ENCODE results near the gene PSMB11. TPM values are rescaled to one million over a fixed set of nuclear protein-coding genes. Genes with fewer than 3 reads are reported as not detected.

Gene PSMB11
- total RNA-seq, 1 donor from 2014 or later, result 0.09 TPM

DNA sequence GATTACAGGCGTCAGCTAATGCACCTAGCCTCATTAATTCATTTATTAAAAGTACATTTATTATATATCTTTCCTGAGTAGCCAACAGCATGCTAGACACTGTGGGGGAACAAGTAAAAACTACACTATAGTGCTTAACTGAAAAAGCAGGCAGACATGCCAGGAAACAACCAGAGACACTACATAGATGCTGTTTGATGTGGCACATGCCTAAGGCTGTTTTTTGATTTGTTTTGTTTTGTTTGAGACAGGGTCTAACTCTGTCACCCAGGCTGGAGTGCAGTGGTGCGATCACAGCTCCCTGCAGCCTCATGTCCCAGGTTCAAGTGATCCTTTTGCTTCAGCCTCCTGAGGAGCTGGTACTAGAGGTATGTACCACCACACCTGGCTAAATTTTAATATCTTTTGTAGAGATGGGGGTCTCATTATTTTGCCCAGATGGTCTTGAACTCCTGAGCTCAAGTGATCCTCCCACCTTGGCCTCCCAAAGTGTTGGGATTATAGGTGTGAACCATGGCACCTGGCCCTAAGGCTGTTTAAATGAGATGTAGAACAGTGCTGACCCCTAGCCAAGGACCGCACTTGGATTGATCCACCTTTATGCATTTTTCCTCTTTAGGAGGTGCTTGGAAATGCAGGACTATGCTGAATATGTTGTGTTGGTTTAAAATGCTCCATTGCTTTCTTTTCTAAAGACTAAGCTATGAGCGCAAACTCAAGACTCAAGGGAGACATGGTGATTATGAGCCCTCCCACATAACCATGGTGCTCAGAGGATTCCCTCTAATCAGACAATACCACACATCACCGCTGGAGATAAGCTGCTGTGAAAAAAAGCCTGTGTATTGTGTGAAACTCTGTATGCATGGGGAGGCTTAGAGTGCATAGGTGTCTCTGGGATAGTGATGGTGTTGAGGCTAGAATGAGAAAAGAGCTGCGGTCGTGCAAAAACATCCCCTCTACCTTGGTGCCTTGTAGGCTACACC lies 21.6 kb upstream of the PSMB11 start:
- Mint-ChIP-seq H3K9me3 (no peaks in the 10 kb centered on the region), H3K27ac (no peak overlapping the region), H3K4me1 (peaks cover 12% of the 10 kb centered on the region), H3K4me3 (no peak overlapping the region), H3K27me3 (ENCODE audit: low read depth) (no peaks in the 10 kb centered on the region), H3K36me3 (peaks cover 9% of the 10 kb centered on the region)
- no peak for DNase-seq (ENCODE audit: low spot score in 2 of 2, unreplicated experiment in 2 of 2)
- TF ChIP-seq, protein P1, sequence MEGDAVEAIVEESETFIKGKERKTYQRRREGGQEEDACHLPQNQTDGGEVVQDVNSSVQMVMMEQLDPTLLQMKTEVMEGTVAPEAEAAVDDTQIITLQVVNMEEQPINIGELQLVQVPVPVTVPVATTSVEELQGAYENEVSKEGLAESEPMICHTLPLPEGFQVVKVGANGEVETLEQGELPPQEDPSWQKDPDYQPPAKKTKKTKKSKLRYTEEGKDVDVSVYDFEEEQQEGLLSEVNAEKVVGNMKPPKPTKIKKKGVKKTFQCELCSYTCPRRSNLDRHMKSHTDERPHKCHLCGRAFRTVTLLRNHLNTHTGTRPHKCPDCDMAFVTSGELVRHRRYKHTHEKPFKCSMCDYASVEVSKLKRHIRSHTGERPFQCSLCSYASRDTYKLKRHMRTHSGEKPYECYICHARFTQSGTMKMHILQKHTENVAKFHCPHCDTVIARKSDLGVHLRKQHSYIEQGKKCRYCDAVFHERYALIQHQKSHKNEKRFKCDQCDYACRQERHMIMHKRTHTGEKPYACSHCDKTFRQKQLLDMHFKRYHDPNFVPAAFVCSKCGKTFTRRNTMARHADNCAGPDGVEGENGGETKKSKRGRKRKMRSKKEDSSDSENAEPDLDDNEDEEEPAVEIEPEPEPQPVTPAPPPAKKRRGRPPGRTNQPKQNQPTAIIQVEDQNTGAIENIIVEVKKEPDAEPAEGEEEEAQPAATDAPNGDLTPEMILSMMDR (IDR thresholded peaks at IDR 0.05; ENCODE audit: unreplicated experiment), result no peak

DNA sequence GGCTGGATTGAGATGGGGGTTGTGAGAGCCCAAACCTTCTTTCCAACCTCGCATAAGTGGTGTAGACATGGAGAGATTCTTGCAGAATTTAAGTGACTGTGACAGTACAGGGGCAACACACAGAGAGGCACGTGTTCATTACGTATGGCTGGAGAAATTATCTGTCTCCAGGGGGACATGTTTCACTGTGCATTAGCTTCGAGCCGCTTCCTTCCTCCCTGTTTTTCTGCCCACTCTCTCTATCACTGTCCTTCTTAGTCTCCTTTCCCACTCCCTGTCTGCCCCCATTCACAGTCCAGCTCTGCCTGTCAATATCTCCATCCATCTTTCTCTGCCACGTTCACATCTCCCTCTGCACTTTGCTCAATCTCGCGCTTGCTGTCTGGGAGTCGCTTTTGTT lies 20.6 kb upstream of the PSMB11 start:
- Mint-ChIP-seq H3K4me3 (no peak overlapping the region), H3K9me3 (no peaks in the 10 kb centered on the region), H3K36me3 (peaks cover 17% of the 10 kb centered on the region), H3K4me1 (peaks cover 16% of the 10 kb centered on the region), H3K27me3 (ENCODE audit: low read depth) (no peaks in the 10 kb centered on the region), H3K27ac (no peak overlapping the region)
- TF ChIP-seq, protein P1 (IDR thresholded peaks at IDR 0.05; ENCODE audit: unreplicated experiment), result no peak
- DNase-seq (ENCODE audit: low spot score in 2 of 2, unreplicated experiment in 2 of 2), result no peak

DNA sequence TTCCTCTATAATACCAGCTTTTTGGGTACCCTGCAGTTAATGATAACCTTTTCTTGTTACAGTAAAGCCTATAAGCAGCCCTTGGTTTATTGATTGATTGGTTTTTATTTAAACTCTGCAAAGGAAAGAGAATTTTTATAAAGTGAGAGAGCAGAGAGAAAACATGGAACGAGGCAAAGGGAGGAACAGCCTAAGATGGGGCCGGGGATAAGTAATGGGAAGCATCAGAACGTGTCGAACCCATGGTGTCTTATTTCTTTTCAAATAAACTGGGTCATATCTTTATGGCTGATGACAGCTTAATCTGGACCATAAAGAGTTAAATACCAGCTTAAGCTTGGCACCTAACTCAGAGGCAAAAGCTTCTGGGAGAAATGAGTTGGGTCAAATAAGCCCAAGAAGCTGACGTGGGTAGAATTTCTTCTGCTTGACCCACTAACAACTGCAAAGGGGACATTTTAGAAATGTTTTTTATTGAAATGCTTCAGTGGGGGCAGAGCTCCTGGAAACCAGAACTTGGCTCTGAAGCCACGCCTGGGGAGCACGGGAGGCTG lies 20.0 kb upstream of the PSMB11 start:
- Mint-ChIP-seq H3K4me3 (no peak overlapping the region), H3K27ac (no peak overlapping the region), H3K9me3 (no peaks in the 10 kb centered on the region), H3K27me3 (ENCODE audit: low read depth) (no peaks in the 10 kb centered on the region), H3K4me1 (peaks cover 16% of the 10 kb centered on the region), H3K36me3 (peaks cover 17% of the 10 kb centered on the region)
- TF ChIP-seq, protein P1 (IDR thresholded peaks at IDR 0.05; ENCODE audit: unreplicated experiment), result no peak
- no peak for DNase-seq (ENCODE audit: low spot score in 2 of 2, unreplicated experiment in 2 of 2)

DNA sequence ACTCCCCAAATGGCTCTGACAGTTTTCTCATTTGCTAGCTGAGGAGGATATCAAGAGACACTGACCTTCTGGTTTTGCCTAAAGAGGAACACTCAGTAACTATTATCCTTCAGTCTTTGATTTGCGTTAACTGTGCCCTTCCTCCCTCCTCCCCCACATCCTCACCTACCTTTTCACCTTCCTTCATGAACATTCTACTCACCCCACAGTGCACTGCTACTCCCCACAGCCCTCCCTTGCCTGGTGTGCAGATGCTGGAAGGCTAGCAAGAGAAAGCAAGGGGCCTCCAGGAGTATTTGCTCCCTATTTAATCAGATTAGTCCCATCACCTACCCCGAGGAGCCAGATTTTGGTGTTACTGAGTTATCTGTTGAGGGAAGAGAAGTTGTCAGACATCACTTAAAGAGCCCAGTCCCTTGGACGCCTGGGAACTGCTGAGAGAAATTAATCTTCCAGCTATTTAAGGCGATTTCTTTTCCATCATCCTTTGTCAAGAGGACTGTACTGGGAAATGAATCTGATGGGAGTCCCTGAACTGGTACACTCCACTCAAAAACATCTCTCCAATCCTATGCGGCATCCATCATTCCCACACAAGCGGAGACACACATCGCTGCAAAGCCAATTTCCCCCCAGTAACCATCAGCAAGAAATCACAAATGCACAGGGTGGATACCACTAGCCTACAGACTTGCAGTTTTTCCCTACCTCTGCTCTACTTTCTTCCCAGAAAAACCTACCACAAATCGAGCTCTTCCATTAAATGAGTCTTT lies 18.8 kb upstream of the PSMB11 start:
- Mint-ChIP-seq H3K9me3 (no peaks in the 10 kb centered on the region), H3K4me1 (peaks cover 16% of the 10 kb centered on the region), H3K27me3 (ENCODE audit: low read depth) (no peaks in the 10 kb centered on the region), H3K36me3 (peaks cover 22% of the 10 kb centered on the region), H3K4me3 (no peak overlapping the region), H3K27ac (no peak overlapping the region)
- no peak for DNase-seq (ENCODE audit: low spot score in 2 of 2, unreplicated experiment in 2 of 2)
- TF ChIP-seq, protein P1 (IDR thresholded peaks at IDR 0.05; ENCODE audit: unreplicated experiment), result no peak

DNA sequence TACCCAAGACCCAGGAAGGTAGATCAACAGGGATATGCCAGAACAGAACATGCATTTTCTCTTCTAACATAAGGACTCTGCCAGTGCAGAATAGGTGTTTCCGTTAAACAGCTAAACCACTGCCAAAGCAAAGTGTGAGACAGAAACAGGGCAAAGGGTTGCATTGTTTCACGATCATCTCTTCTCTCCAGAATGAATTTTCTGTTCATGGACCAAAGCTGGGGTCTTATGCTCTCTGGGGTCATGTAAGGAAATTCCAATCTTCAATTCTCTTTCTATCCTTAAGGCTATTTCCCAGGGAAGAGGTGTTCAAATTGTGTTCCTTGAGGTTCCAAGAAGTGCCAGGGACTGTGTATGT lies 18.2 kb upstream of the PSMB11 start:
- no peaks in the 10 kb centered on the region for H3K27me3 Mint-ChIP-seq (ENCODE audit: low read depth)
- no peak for DNase-seq (ENCODE audit: low spot score in 2 of 2, unreplicated experiment in 2 of 2)
- no peak overlapping the region for H3K4me3 Mint-ChIP-seq
- TF ChIP-seq, protein P1 (IDR thresholded peaks at IDR 0.05; ENCODE audit: unreplicated experiment), result no peak
- peaks cover 24% of the 10 kb centered on the region for H3K36me3 Mint-ChIP-seq
- peaks cover 16% of the 10 kb centered on the region for H3K4me1 Mint-ChIP-seq
- H3K9me3 Mint-ChIP-seq, result no peaks in the 10 kb centered on the region
- peak overlapping the region; percentile 61 for H3K27ac Mint-ChIP-seq

Measured in mesothelial cell of epicardium (in vitro differentiated cells).